Activated B cell treated with CpG ODN at 0.5 μM for 24 hours (primary cell): ENCODE results near the gene L3MBTL3. TPM values are rescaled to one million over a fixed set of nuclear protein-coding genes. Genes with fewer than 3 reads are reported as not detected.

Source experiments
- ATAC-seq: fragments of 200-7000 bp; cut with Tn5 transposase; one replicate; pipeline ENCODE4 v1.10.0; 2021; ENCODE audit warnings: low read depth, mild to moderate bottlenecking, moderate library complexity
- CTCF ChIA-PET: fragments of 350-600 bp; sonication (Branson Sonifier 250); formaldehyde crosslinking; loops from one replicate; lab custom pipeline; 2021; ENCODE audit warnings: antibody characterized with exemption; lab: Charles Lee
- POLR2A ChIA-PET: fragments of 350-600 bp; sonication (Branson Sonifier 250); formaldehyde crosslinking; loops from one replicate; lab custom pipeline; 2021; ENCODE audit warnings: antibody characterized with exemption; lab: Charles Lee
- DNase-seq: peaks from one replicate; pipeline ENCODE4 v3.0.0; 2022
- H3K27ac Mint-ChIP-seq: one replicate; pipeline ENCODE4 v1.8.0; 2020; ENCODE audit warnings: mixed read lengths
- H3K27me3 Mint-ChIP-seq: one replicate; pipeline ENCODE4 v1.8.0; 2021; ENCODE audit warnings: mixed read lengths
- H3K36me3 Mint-ChIP-seq: one replicate; pipeline ENCODE4 v1.8.0; 2021; ENCODE audit warnings: low read depth, mixed read lengths
- H3K4me1 Mint-ChIP-seq: one replicate; pipeline ENCODE4 v1.8.0; 2021; ENCODE audit warnings: mixed read lengths
- H3K4me3 Mint-ChIP-seq: one replicate; pipeline ENCODE4 v1.8.0; 2020; ENCODE audit warnings: mild to moderate bottlenecking, mixed read lengths
- H3K9me3 Mint-ChIP-seq: one replicate; pipeline ENCODE4 v1.8.0; 2020; ENCODE audit warnings: mixed read lengths
- CTCF ChIP-seq: fragments of 200-600 bp; IDR thresholded peaks from one replicate; pipeline ENCODE4 v1.8.0; 2022; ENCODE audit warnings: antibody characterized with exemption, mild to moderate bottlenecking
- intact Hi-C: fragments of 100-400 bp; cut with micrococcal nuclease; formaldehyde crosslinking; loops from one replicate; pipeline ENCODE4 v1.15.1; 2024
- total RNA-seq: library from RNA; stranded (reverse); gene quantifications from 2 replicates; pipeline ENCODE4 v1.2.3, GENCODE V29; 2022

Gene L3MBTL3
- total RNA-seq, 1 donor from 2014 or later: 30.4 TPM

- peak overlapping the region; percentile 54 for H3K27ac Mint-ChIP-seq
- CTCF ChIA-PET: no interaction called here
Measured at GRCh38 chr6:130069485-130069884, 51.1 kb downstream of the L3MBTL3 start.

GRCh38 chr6:130070326-130070725 is 51.9 kb downstream of the L3MBTL3 start:
- H3K4me3 Mint-ChIP-seq: no peak overlapping the region
- intact Hi-C loops: no loop called here
- DNase-seq: no peak
- H3K4me1 Mint-ChIP-seq: peaks cover 6% of the 10 kb centered on the region
- no peaks in the 10 kb centered on the region for H3K27me3 Mint-ChIP-seq
- ChIA-PET POLR2A (interaction anchor here (0.6 kb wide), 1 partner anchor 1111 kb away, joined by 3 read pairs; no protein-coding TSS in a partner anchor), CTCF (no interaction called here)
- no peak for ATAC-seq
- H3K27ac Mint-ChIP-seq: no peak overlapping the region
- peaks cover 69% of the 10 kb centered on the region for H3K36me3 Mint-ChIP-seq
- H3K9me3 Mint-ChIP-seq: no peaks in the 10 kb centered on the region
- TF ChIP-seq CTCF: no peak

More at GRCh38 chr6:130069485-130069884, 51.1 kb downstream of the L3MBTL3 start:
- peaks cover 76% of the 10 kb centered on the region for H3K36me3 Mint-ChIP-seq
- H3K9me3 Mint-ChIP-seq: no peaks in the 10 kb centered on the region
- POLR2A ChIA-PET: no interaction called here
- no peak for DNase-seq
- TF ChIP-seq CTCF: no peak
- no peaks in the 10 kb centered on the region for H3K27me3 Mint-ChIP-seq
- H3K4me1 Mint-ChIP-seq: no peaks in the 10 kb centered on the region
- ATAC-seq: no peak
- no peak overlapping the region for H3K4me3 Mint-ChIP-seq
- intact Hi-C loops: no loop called here

GRCh38 chr6:130070792-130071191 is 52.4 kb downstream of the L3MBTL3 start:
- POLR2A ChIA-PET: interaction anchor here (0.6 kb wide), 1 partner anchor 1110 kb away, joined by 3 read pairs; no protein-coding TSS in a partner anchor
- Mint-ChIP-seq H3K4me3 (no peak overlapping the region), H3K36me3 (peaks cover 71% of the 10 kb centered on the region), H3K27ac (no peak overlapping the region), H3K9me3 (no peaks in the 10 kb centered on the region), H3K4me1 (peaks cover 11% of the 10 kb centered on the region), H3K27me3 (no peaks in the 10 kb centered on the region)
- intact Hi-C loops: no loop called here
- DNase-seq (no peak), ATAC-seq (no peak)
- TF ChIP-seq CTCF: no peak
- CTCF ChIA-PET: no interaction called here

- Mint-ChIP-seq H3K27ac (peak overlapping the region; percentile 28), H3K27me3 (no peaks in the 10 kb centered on the region), H3K4me1 (peaks cover 18% of the 10 kb centered on the region), H3K36me3 (peaks cover 64% of the 10 kb centered on the region), H3K4me3 (no peak overlapping the region), H3K9me3 (no peaks in the 10 kb centered on the region)
- POLR2A ChIA-PET: no interaction called here
- ATAC-seq (no peak), DNase-seq (no peak)
- CTCF ChIA-PET: interaction anchor here (2.2 kb wide), 1 partner anchor 206 kb away, joined by 11 read pairs; no protein-coding TSS in a partner anchor
- intact Hi-C loops: loop anchor here (1.0 to 5.0 kb wide), 4 partner anchors 161 to 622 kb away; no protein-coding TSS in a partner anchor
- no peak for TF ChIP-seq CTCF
Measured at GRCh38 chr6:130075879-130076460, 57.6 kb downstream of the L3MBTL3 start.

GRCh38 chr6:130076512-130076911 is 58.1 kb downstream of the L3MBTL3 start:
- no peak for TF ChIP-seq CTCF
- H3K36me3 Mint-ChIP-seq: peaks cover 67% of the 10 kb centered on the region
- DNase-seq (no peak), ATAC-seq (no peak)
- H3K4me3 Mint-ChIP-seq: no peak overlapping the region
- peaks cover 18% of the 10 kb centered on the region for H3K4me1 Mint-ChIP-seq
- H3K27me3 Mint-ChIP-seq: no peaks in the 10 kb centered on the region
- ChIA-PET CTCF (no interaction called here), POLR2A (no interaction called here)
- H3K27ac Mint-ChIP-seq: peak overlapping the region; percentile 38
- no peaks in the 10 kb centered on the region for H3K9me3 Mint-ChIP-seq
- intact Hi-C loops: loop anchor here (1.0 to 5.0 kb wide), 4 partner anchors 161 to 622 kb away; no protein-coding TSS in a partner anchor
